IMR-90 (cell line): ENCODE results near the gene KLHL29. TPM values are rescaled to one million over a fixed set of nuclear protein-coding genes. Genes with fewer than 3 reads are reported as not detected.

ENCODE experiments used
- ATAC-seq: fragments of 200-7000 bp; cut with Tn5 transposase; 2 replicates; pipeline ENCODE4 v1.9.1; 2020; ENCODE audit warnings: low read depth, mild to moderate bottlenecking, moderate library complexity
- BruUV-seq: library from RNA; stranded (reverse); fragments of 400-500 nt; replicated peaks from 2 replicates; lab custom pipeline; 2021; lab: Mats Ljungman, UMichigan
- CTCF ChIA-PET: fragments of 300-600 bp; formaldehyde crosslinking; extraction: SDS; loops from one replicate; lab custom pipeline; 2021; ENCODE audit warnings: antibody characterized with exemption; lab: Yijun Ruan, JAX
- POLR2A ChIA-PET: fragments of 300-600 bp; sonication (Branson Sonifier 250); formaldehyde crosslinking; loops from one replicate; lab custom pipeline; 2022; ENCODE audit warnings: antibody characterized with exemption; ENCODE audit not compliant: unreplicated experiment; lab: Charles Lee
- DNase-seq: peaks from one replicate; pipeline ENCODE4 v3.0.0; 2013
- H2AFZ ChIP-seq: replicated peaks from 2 replicates; pipeline ENCODE3; 2013; ENCODE audit warnings: low read length, mild to moderate bottlenecking; ENCODE audit not compliant: poor library complexity
- H2AK5ac ChIP-seq: 2 replicates; pipeline ENCODE4 v1.6.1; 2013; ENCODE audit warnings: low read depth, low read length, inconsistent platforms
- H2AK9ac ChIP-seq: replicated peaks from 2 replicates; pipeline ENCODE3; 2013; ENCODE audit warnings: mild to moderate bottlenecking, low read depth, low read length, moderate library complexity; ENCODE audit not compliant: poor library complexity
- H2BK120ac ChIP-seq: 2 replicates; pipeline ENCODE4 v1.6.1; 2013; ENCODE audit warnings: low read depth, low read length, inconsistent platforms
- H2BK15ac ChIP-seq: 3 replicates; pipeline ENCODE4 v1.6.1; 2013; ENCODE audit warnings: low read depth, low read length, inconsistent platforms
- H2BK20ac ChIP-seq: 2 replicates; pipeline ENCODE4 v1.6.1; 2013; ENCODE audit warnings: low read depth, mild to moderate bottlenecking, inconsistent platforms, low read length, moderate library complexity
- H2BK5ac ChIP-seq: 2 replicates; pipeline ENCODE4 v1.6.1; 2013; ENCODE audit warnings: mild to moderate bottlenecking, low read depth, low read length, inconsistent platforms; ENCODE audit not compliant: poor library complexity, severe bottlenecking
- H3K14ac ChIP-seq: replicated peaks from 2 replicates; pipeline ENCODE4 v1.6.1; 2013; ENCODE audit warnings: low read depth, low read length, inconsistent platforms
- H3K18ac ChIP-seq: 2 replicates; pipeline ENCODE4 v1.6.1; 2013; ENCODE audit warnings: low read depth, low read length, control low read depth
- H3K23ac ChIP-seq: 2 replicates; pipeline ENCODE4 v1.6.1; 2013; ENCODE audit warnings: low read depth, low read length, inconsistent platforms
- H3K27ac ChIP-seq: 2 replicates; pipeline ENCODE4 v1.5.1; 2013; ENCODE audit warnings: mild to moderate bottlenecking, control low read depth, low read length; ENCODE audit not compliant: insufficient read depth
- H3K27me3 ChIP-seq: 2 replicates; pipeline ENCODE4 v1.6.1; 2013; ENCODE audit warnings: low read length; ENCODE audit not compliant: control insufficient read depth, insufficient read depth
- H3K36me3 ChIP-seq: 2 replicates; pipeline ENCODE4 v1.6.1; 2013; ENCODE audit warnings: low read length, mixed read lengths; ENCODE audit not compliant: control insufficient read depth, insufficient read depth
- H3K4ac ChIP-seq: 2 replicates; pipeline ENCODE4 v1.6.1; 2013; ENCODE audit warnings: low read depth, low read length, inconsistent platforms
- H3K4me1 ChIP-seq: 2 replicates; pipeline ENCODE4 v1.6.1; 2013; ENCODE audit warnings: low read length, mixed read lengths; ENCODE audit not compliant: control insufficient read depth, insufficient read depth
- H3K4me2 ChIP-seq: 2 replicates; pipeline ENCODE4 v1.6.1; 2013; ENCODE audit warnings: low read depth, mild to moderate bottlenecking, control low read depth, low read length, moderate library complexity
- H3K4me3 ChIP-seq: 2 replicates; pipeline ENCODE4 v1.5.1; 2013; ENCODE audit warnings: low read depth, mild to moderate bottlenecking, control low read depth, low read length, moderate library complexity; ENCODE audit not compliant: insufficient read depth
- H3K56ac ChIP-seq: 2 replicates; pipeline ENCODE4 v1.6.1; 2013; ENCODE audit warnings: low read length, inconsistent platforms; ENCODE audit not compliant: insufficient read depth; ENCODE audit errors: extremely low read depth
- H3K79me1 ChIP-seq, 2 experiments: 2 replicates each; pipeline ENCODE4 v1.6.1; 2013; ENCODE audit warnings: low read length in 2 of 2, inconsistent platforms in 1 of 2, low read depth in 1 of 2
- H3K9ac ChIP-seq: 2 replicates; pipeline ENCODE4 v1.6.1; 2013; ENCODE audit warnings: low read depth, low read length, control low read depth
- H3K9me1 ChIP-seq: 2 replicates; pipeline ENCODE4 v1.6.1; 2013; ENCODE audit warnings: low read length, inconsistent platforms; ENCODE audit not compliant: insufficient read depth
- H3K9me3 ChIP-seq: 2 replicates; pipeline ENCODE4 v1.6.1; 2013; ENCODE audit warnings: low read length; ENCODE audit not compliant: control insufficient read depth, insufficient read depth
- H4K20me1 ChIP-seq: 2 replicates; pipeline ENCODE4 v1.6.1; 2013; ENCODE audit warnings: low read length, inconsistent platforms; ENCODE audit not compliant: insufficient read depth
- H4K5ac ChIP-seq: 2 replicates; pipeline ENCODE4 v1.6.1; 2013; ENCODE audit warnings: mild to moderate bottlenecking, low read depth, low read length, control low read depth
- H4K8ac ChIP-seq, 2 experiments: 2 replicates each; pipeline ENCODE4 v1.6.1; 2013; ENCODE audit warnings: low read depth in 2 of 2, low read length in 2 of 2, control low read depth in 1 of 2, inconsistent platforms in 1 of 2
- H4K91ac ChIP-seq: 2 replicates; pipeline ENCODE4 v1.6.1; 2013; ENCODE audit warnings: low read depth, low read length, inconsistent platforms; ENCODE audit not compliant: insufficient read depth
- BHLHE40 ChIP-seq: fragments of 150-350 bp; IDR thresholded peaks from 2 replicates; pipeline ENCODE4 v1.6.1; 2016; ENCODE audit warnings: mild to moderate bottlenecking, low read depth, low read length
- CEBPB ChIP-seq: IDR thresholded peaks from 2 replicates; pipeline ENCODE4 v1.6.1; 2012; ENCODE audit warnings: low read depth, low read length, improper control_type of control experiment
- CHD1 ChIP-seq: IDR thresholded peaks from 2 replicates; pipeline ENCODE4 v1.6.1; 2012; ENCODE audit warnings: low read depth, low read length, improper control_type of control experiment
- CTCF ChIP-seq: conservative IDR thresholded peaks from 2 replicates; pipeline ENCODE4 v1.5.1; 2012; ENCODE audit warnings: mild to moderate bottlenecking, low read depth, low read length, improper control_type of control experiment
- ELK1 ChIP-seq: fragments of 150-350 bp; IDR thresholded peaks from 2 replicates; pipeline ENCODE4 v1.6.1; 2016; ENCODE audit warnings: low read depth, mild to moderate bottlenecking, low read length, moderate library complexity, borderline replicate concordance
- FOS ChIP-seq: fragments of 150-350 bp; IDR thresholded peaks from 2 replicates; pipeline ENCODE4 v1.6.1; 2016; ENCODE audit warnings: low read depth, low read length
- MAFK ChIP-seq: IDR thresholded peaks from 2 replicates; pipeline ENCODE4 v1.6.1; 2012; ENCODE audit warnings: low read depth, low read length, improper control_type of control experiment
- MAZ ChIP-seq: IDR thresholded peaks from 2 replicates; pipeline ENCODE4 v1.6.1; 2012; ENCODE audit warnings: low read depth, mild to moderate bottlenecking, low read length, improper control_type of control experiment, moderate library complexity, borderline replicate concordance
- MXI1 ChIP-seq: IDR thresholded peaks from 2 replicates; pipeline ENCODE4 v1.6.1; 2012; ENCODE audit warnings: low read depth, mild to moderate bottlenecking, low read length, moderate library complexity, borderline replicate concordance
- NFE2L2 ChIP-seq: fragments of 150-350 bp; IDR thresholded peaks from 2 replicates; pipeline ENCODE4 v1.6.1; 2016; ENCODE audit warnings: low read depth, mild to moderate bottlenecking, low read length
- POLR2A ChIP-seq: IDR thresholded peaks from 2 replicates; pipeline ENCODE4 v1.6.1; 2012; ENCODE audit warnings: mild to moderate bottlenecking, low read depth, low read length
- RAD21 ChIP-seq: IDR thresholded peaks from 2 replicates; pipeline ENCODE4 v1.6.1; 2012; ENCODE audit warnings: low read length, improper control_type of control experiment
- RCOR1 ChIP-seq: IDR thresholded peaks from 2 replicates; pipeline ENCODE4 v1.6.1; 2012; ENCODE audit warnings: mild to moderate bottlenecking, low read length, improper control_type of control experiment; ENCODE audit not compliant: insufficient replicate concordance
- RFX5 ChIP-seq: IDR thresholded peaks from 2 replicates; pipeline ENCODE4 v1.8.0; 2012; ENCODE audit warnings: low read depth, mild to moderate bottlenecking, low read length, moderate library complexity
- SMC3 ChIP-seq: fragments of 150-350 bp; IDR thresholded peaks from 2 replicates; pipeline ENCODE4 v1.6.1; 2016; ENCODE audit warnings: low read depth, mild to moderate bottlenecking, antibody characterized with exemption, low read length, moderate library complexity
- USF2 ChIP-seq: fragments of 150-350 bp; IDR thresholded peaks from 2 replicates; pipeline ENCODE4 v1.6.1; 2017; ENCODE audit warnings: mild to moderate bottlenecking, antibody characterized with exemption, low read length, low read depth
- WGBS, 2 experiments: methylation state at CpG; one replicate each; pipeline versions ENCODE4 v1.1.5 to v1.1.7; 2013; ENCODE audit warnings: missing lambda C conversion rate in 2 of 2; ENCODE audit not compliant: insufficient read length in 1 of 2; ENCODE audit errors: extremely low coverage in 2 of 2; 5-methylcytosine and 5-hydroxymethylcytosine counted together
- dilution Hi-C: fragments of 300-500 bp; cut with HindIII; formaldehyde crosslinking; loops from one replicate; pipeline ENCODE4 v1.14.3; 2018; ENCODE audit warnings: low sequenced_read_pairs; ENCODE audit not compliant: unreplicated experiment
- in situ Hi-C: fragments of 300-500 bp; cut with MboI; formaldehyde crosslinking; loops from 3 replicates; pipeline ENCODE4 v1.14.3; 2019; ENCODE audit warnings: low sequenced_read_pairs, inconsistent platforms, mixed read lengths
- intact Hi-C: fragments of 100-400 bp; cut with micrococcal nuclease; formaldehyde crosslinking; loops from 2 replicates; pipeline ENCODE4 v1.10.0; 2022
- polyA plus RNA-seq, 3 experiments: library from polyadenylated mRNA; depleted of rRNA; stranded (reverse); fragments of >200 nt; gene quantifications; 2 replicates each; pipeline ENCODE4 v1.2.3, GENCODE V29; 2012; ENCODE audit warnings: low replicate concordance in 1 of 3
- total RNA-seq: library from RNA; depleted of rRNA; stranded (reverse); fragments of >200 nt; gene quantifications from 2 replicates; pipeline ENCODE4 v1.2.3, GENCODE V29; 2012

KLHL29 gene
- total and polyA plus RNA-seq, 2 of the 4 experiments (the other 2 are of a cell fraction): 2.0 to 8.0 TPM

- no peak overlapping the region for H2AK5ac ChIP-seq
- H4K5ac ChIP-seq: no peak overlapping the region
- dilution Hi-C loops: no loop called here
- no peaks in the 10 kb centered on the region for H3K27me3 ChIP-seq
- peaks cover 20% of the 10 kb centered on the region for H3K36me3 ChIP-seq
- H3K56ac ChIP-seq: no peak overlapping the region
- no peak overlapping the region for H3K14ac ChIP-seq
- no peak overlapping the region for H2AK9ac ChIP-seq
- H4K8ac ChIP-seq: no peak overlapping the region
- H4K91ac ChIP-seq: no peak overlapping the region
- DNase-seq (no peak), ATAC-seq (no peak)
- ChIA-PET CTCF (no interaction called here), POLR2A (no interaction called here)
- H3K4me1 ChIP-seq: no peaks in the 10 kb centered on the region
- no peak overlapping the region for H3K4me3 ChIP-seq
- no peaks in the 10 kb centered on the region for H3K9me1 ChIP-seq
- H3K4ac ChIP-seq: no peak overlapping the region
- H2BK120ac ChIP-seq: no peak overlapping the region
- H3K23ac ChIP-seq: no peak overlapping the region
- H3K18ac ChIP-seq: no peak overlapping the region
- no peak overlapping the region for H2BK5ac ChIP-seq
- H3K9me3 ChIP-seq: no peaks in the 10 kb centered on the region
- H2BK20ac ChIP-seq: no peak overlapping the region
- no peak overlapping the region for H3K27ac ChIP-seq
- BruUV-seq: no TSS peak
- peaks cover 4% of the 10 kb centered on the region for H4K20me1 ChIP-seq
- no peak overlapping the region for H2BK15ac ChIP-seq
- H3K9ac ChIP-seq: no peak overlapping the region
- TF ChIP-seq ELK1 (no peak), CEBPB (no peak), USF2 (no peak), SMC3 (no peak), RFX5 (no peak), POLR2A (no peak), BHLHE40 (no peak), FOS (no peak), MXI1 (no peak), RCOR1 (no peak), MAZ (no peak), MAFK (no peak), CHD1 (no peak), RAD21 (no peak), CTCF (no peak), NFE2L2 (no peak)
- in situ Hi-C loops: no loop called here
- no peak overlapping the region for H3K4me2 ChIP-seq
- intact Hi-C loops: no loop called here
- no peaks in the 10 kb centered on the region for H3K79me1 ChIP-seq
- H2AFZ ChIP-seq: no peak overlapping the region
- WGBS, 2 experiments: 91% methylated on average over 6 of the region's 9 CpGs; no CpG with 5 or more reads in 1 of the 2 experiments
These were observed 300.7 kb downstream of the KLHL29 start for GRCh38 chr2:23685706-23686105.
